Measurements from ENCODE around the gene OR4D1.
"Not testable (repeated sequence)": the region's sequence is repeated elsewhere in the genome, so short reads cannot be mapped to it uniquely, and the experiment has no call there.

Gene OR4D1

GRCh38 chr17:58147930-58148434, at the start of gene OR4D1:
Gene OR4D1, plus strand, starts transcription at chr17:58148384. Its CDS starts 6,770 bp downstream, at chr17:58155154.
- DNase-seq (ENCODE audit: low read depth in 2 of 2) = no peak

GRCh38 chr17:58100506-58100905, 47.7 kb upstream of the OR4D1 start:
- DNase-seq (ENCODE audit: low read depth in 2 of 2) = no peak

- DNase-seq (ENCODE audit: low read depth in 2 of 2) = not testable (repeated sequence)
These were observed 46.3 kb upstream of the OR4D1 start for GRCh38 chr17:58101898-58102297.

- no peak for DNase-seq (ENCODE audit: low read depth in 2 of 2)
These were observed 43.1 kb upstream of the OR4D1 start for GRCh38 chr17:58105093-58105492.

GRCh38 chr17:58107306-58107705, 40.9 kb upstream of the OR4D1 start:
- DNase-seq (ENCODE audit: low read depth in 2 of 2) = no peak

GRCh38 chr17:58109197-58109596, 39.0 kb upstream of the OR4D1 start:
- no peak for DNase-seq (ENCODE audit: low read depth in 2 of 2)

GRCh38 chr17:58110012-58110411, 38.2 kb upstream of the OR4D1 start:
- no peak for DNase-seq (ENCODE audit: low read depth in 2 of 2)

GRCh38 chr17:58111676-58112075, 36.5 kb upstream of the OR4D1 start:
- no peak for DNase-seq (ENCODE audit: low read depth in 2 of 2)

GRCh38 chr17:58112970-58113631, 35.1 kb upstream of the OR4D1 start:
- peak; percentile 55 to 58 for DNase-seq (ENCODE audit: low read depth in 2 of 2)

GRCh38 chr17:58113947-58114346, 34.2 kb upstream of the OR4D1 start:
- DNase-seq (ENCODE audit: low read depth in 2 of 2) = no peak

GRCh38 chr17:58117382-58117781, 30.8 kb upstream of the OR4D1 start:
- DNase-seq (ENCODE audit: low read depth in 2 of 2) = no peak

GRCh38 chr17:58119491-58119890, 28.7 kb upstream of the OR4D1 start:
- no peak for DNase-seq (ENCODE audit: low read depth in 2 of 2)

GRCh38 chr17:58120195-58120822, 27.9 kb upstream of the OR4D1 start:
- DNase-seq (ENCODE audit: low read depth in 2 of 2) = no peak

- no peak for DNase-seq (ENCODE audit: low read depth in 2 of 2)
These were observed 26.3 kb upstream of the OR4D1 start for GRCh38 chr17:58121925-58122324.

- no peak for DNase-seq (ENCODE audit: low read depth in 2 of 2)
These were observed 20.3 kb upstream of the OR4D1 start for GRCh38 chr17:58127846-58128245.

- DNase-seq (ENCODE audit: low read depth in 2 of 2) = not testable (repeated sequence)
These were observed 15.5 kb upstream of the OR4D1 start for GRCh38 chr17:58132697-58133096.

GRCh38 chr17:58136669-58137279, 11.4 kb upstream of the OR4D1 start:
- no peak for DNase-seq (ENCODE audit: low read depth in 2 of 2)

GRCh38 chr17:58141505-58141904, 6.7 kb upstream of the OR4D1 start:
- no peak for DNase-seq (ENCODE audit: low read depth in 2 of 2)

GRCh38 chr17:58143335-58143734, 4.8 kb upstream of the OR4D1 start:
- DNase-seq (ENCODE audit: low read depth in 2 of 2) = not testable (repeated sequence)

GRCh38 chr17:58144801-58145200, 3.4 kb upstream of the OR4D1 start:
- no peak for DNase-seq (ENCODE audit: low read depth in 2 of 2)

GRCh38 chr17:58148609-58149008, 425 bp downstream of the OR4D1 start:
- DNase-seq (ENCODE audit: low read depth in 2 of 2) = no peak

- no peak for DNase-seq (ENCODE audit: low read depth in 2 of 2)
These were observed 2.2 kb downstream of the OR4D1 start for GRCh38 chr17:58150394-58150793.

- DNase-seq (ENCODE audit: low read depth in 2 of 2) = peak; percentile 13 to 15
These were observed 4.9 kb downstream of the OR4D1 start for GRCh38 chr17:58153046-58153445.
